GM19035 (cell line): Measurements from ENCODE around the gene PDILT.
"Not testable (repeated sequence)": the region's sequence is repeated elsewhere in the genome, so short reads cannot be mapped to it uniquely, and the experiment has no call there.

Experiments
- ATAC-seq: cut with Tn5 transposase; IDR thresholded peaks from one replicate; pipeline ENCODE4 v1.9.1; 2021; ENCODE audit not compliant: unreplicated experiment

Gene PDILT

DNA sequence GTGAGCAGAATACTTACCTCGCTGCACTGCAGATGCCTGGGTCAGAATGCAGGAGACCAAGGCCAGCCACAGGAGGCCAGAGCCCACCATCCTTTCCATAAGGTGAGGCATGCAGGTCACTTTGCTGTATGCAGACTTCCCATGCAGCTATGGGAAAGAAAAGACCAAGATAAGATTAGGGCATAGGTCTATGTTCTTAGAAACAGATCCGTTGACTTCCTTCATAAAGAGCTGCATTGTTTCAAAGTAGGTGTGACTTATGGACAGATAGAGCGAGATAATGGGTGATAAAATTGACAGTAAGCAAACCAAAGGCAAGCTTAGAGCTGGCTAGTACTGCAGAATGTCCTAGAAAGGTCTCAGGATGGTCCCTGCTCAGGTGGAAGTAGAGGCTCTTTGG lies 78.2 kb downstream of the PDILT start:
- no peak for ATAC-seq

- no peak for ATAC-seq
These were observed 79.5 kb downstream of the PDILT start for GRCh38 chr16:20325005-20325404.

DNA sequence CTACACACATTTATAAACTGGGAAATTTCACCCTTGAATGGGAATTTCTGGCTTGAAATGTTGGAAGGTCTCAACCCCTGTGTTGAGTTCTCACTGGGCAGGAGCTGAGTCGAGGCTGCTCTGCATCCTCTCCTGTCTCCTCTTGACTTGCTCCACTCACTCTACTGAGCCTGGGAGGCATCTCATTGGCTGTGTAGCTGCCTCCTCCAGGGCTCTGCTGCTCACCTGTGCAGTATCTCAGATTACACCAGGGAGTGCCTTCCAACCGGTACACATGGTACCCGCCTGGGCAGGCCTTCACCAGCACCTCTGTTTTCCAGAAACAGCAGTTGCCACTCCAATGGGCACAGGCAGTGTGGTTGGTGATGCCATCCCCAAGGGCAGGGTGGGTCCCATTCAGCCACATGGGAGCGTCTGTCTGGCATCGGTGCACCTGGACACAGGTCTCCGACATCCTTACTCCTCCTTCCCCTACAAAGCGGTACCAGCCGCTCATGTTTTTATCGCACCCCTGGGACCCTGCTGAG lies 80.9 kb downstream of the PDILT start:
- no peak for ATAC-seq

DNA sequence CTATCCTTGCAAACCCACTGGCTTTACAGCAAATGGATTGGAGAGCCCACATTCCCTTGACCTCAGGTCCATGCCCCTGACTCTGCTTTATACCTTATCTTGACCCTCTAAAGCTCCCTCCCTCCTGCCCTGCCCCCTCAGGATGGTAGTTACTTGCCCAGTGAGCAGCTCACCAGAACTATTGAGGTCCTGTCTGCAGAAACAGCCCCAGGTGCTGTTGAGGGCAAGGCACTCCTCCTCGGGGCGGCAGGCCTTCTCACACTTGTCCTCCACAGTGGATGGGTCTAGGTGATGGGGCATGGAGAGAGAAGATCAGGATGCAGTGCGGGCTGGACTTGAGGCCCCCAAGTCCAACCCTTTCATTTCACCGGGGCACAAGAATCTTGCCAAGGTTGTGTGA lies 81.8 kb downstream of the PDILT start:
- no peak for ATAC-seq

GRCh38 chr16:20321671-20322070 lies 82.9 kb downstream of the PDILT start:
- no peak for ATAC-seq

DNA sequence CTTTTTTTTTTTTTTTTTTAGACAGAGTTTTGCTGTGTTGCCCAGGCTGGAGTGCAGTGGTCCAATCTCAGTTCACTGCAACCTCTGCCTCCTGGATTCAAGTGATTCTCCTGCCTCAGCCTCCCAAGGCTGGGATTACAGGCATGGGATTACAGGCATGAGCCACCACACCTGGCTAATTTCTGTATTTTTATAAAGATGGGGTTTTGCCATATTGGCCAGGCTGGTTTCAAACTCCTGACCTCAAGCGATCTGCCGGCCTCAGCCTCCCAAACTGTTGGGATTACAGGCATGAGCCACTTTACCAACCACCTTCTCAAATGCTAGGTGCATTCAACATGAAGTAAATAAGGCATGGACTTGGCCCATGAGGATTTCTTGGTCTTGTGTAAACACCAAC lies 83.5 kb downstream of the PDILT start:
- not testable (repeated sequence) for ATAC-seq

DNA sequence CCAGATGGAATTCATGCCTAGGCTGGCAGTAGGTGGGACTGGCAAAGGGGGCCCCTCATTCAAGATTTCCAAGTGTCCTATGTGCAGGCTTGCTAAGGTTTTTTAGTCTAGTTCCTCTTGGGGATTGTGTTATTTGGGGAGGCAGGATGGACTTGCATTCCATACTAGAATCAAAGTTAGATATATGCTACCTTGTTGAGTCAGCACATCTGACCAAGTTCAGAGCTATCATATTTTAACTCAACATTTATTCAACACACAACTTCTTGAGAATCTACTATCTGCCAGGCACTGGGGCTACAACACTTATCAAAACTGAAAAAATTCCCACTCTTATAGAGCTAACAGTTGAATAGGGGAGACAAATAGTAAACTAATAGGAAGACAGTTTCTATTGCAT lies 83.9 kb downstream of the PDILT start:
- no peak for ATAC-seq

DNA sequence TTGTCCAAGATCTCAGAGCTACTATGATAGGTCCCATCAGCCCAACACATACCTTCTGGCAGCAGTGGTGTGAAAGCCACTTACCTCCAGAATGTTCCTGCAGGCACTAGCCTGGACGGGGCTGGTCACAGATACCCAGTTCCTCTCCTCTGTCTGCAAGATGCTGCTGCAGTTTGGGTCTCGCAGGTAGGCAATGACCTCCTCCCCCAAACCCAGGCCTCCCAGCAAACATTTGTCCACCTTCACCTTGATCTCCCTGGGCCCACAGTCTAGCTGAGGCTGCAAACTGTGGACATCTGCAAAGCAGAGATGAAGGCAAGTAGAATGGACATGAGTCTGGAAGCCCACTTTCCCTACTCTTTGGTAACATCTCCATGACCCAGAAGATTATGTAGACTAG lies 84.4 kb downstream of the PDILT start:
- ATAC-seq, result no peak

DNA sequence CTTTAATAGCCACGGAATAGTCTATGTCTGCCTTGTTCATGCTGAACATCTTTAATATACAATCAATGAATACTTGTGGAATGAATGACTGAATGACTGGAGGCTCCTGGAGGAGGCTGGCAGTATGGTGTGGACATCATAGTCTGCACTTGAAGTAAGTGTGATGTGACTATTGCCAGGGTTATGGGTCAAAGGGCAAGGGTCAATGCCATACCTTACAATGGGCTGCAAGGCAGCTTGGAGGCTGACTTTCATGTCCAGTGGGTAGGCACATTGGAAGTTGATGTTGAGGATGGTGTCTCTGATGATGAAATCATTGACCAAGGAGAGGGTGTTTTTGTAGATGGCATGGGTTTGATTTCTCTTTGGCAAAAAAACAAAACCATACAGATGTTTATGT lies 85.1 kb downstream of the PDILT start:
- ATAC-seq, result no peak

DNA sequence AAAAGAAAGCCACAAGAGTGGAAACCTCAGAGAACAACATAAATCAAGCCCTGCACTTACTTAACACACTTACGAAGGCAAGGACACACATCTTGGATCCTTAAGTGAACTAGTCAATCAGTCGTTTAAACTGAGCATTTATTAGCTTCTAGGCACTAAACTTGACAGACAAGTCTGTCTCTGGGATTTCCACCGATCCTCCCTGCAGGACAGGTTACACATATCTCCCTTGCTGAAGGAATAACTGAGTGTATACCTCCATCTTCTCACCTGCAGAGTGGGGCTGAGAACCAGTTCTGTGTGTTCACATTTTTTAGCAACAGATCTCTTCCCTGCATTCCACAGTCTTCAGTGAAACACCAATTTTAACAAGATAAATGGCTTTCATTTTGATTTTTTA lies 86.1 kb downstream of the PDILT start:
- no peak for ATAC-seq

DNA sequence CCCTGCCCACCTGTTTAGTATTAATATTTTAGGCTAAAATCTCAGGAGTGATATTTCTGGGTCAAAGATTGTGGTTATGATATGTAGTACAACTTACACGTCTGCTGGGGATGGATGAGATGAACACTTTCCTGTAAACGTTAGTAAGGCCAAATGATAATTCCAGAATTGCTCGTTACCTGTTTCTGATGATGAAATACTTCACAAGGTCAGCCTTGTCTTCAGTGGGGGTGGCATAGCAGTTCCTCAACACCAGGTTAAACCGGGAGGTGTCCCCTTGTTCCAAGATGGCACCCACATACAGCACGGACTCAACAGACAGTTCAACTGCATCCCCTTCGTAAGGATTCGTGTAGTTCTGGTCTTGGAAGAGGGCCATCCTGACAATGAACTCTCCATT lies 86.5 kb downstream of the PDILT start:
- no peak for ATAC-seq

GRCh38 chr16:20317117-20317516 lies 87.4 kb downstream of the PDILT start:
- ATAC-seq, result no peak

- no peak for ATAC-seq
These were observed 87.8 kb downstream of the PDILT start for GRCh38 chr16:20316715-20317114.

GRCh38 chr16:20315764-20316163 lies 88.8 kb downstream of the PDILT start:
- no peak for ATAC-seq

DNA sequence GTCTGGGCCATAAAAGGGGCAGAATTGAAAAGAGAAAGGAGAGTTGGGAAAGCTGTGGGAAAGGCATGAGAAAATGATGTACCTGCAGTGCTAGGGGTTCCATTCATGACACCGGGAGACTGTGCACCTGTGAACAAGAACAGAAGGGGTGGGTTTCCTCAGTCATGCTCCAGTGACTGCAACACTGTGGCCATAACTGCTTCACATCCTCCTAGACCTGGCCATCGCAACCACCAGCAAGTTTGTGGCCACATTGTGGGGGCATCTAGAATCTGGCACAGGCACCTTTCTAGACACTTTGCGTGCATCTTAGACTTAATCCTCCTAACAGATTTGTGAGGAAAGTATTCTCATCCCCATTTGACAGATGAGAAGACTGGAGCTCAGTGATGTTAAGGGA lies 90.0 kb downstream of the PDILT start:
- ATAC-seq, result no peak

- no peak for ATAC-seq
These were observed 90.8 kb downstream of the PDILT start for GRCh38 chr16:20313741-20314140.

- ATAC-seq, result not testable (repeated sequence)
These were observed 91.9 kb downstream of the PDILT start for GRCh38 chr16:20312536-20313095.

GRCh38 chr16:20311548-20311947 lies 93.0 kb downstream of the PDILT start:
- no peak for ATAC-seq

DNA sequence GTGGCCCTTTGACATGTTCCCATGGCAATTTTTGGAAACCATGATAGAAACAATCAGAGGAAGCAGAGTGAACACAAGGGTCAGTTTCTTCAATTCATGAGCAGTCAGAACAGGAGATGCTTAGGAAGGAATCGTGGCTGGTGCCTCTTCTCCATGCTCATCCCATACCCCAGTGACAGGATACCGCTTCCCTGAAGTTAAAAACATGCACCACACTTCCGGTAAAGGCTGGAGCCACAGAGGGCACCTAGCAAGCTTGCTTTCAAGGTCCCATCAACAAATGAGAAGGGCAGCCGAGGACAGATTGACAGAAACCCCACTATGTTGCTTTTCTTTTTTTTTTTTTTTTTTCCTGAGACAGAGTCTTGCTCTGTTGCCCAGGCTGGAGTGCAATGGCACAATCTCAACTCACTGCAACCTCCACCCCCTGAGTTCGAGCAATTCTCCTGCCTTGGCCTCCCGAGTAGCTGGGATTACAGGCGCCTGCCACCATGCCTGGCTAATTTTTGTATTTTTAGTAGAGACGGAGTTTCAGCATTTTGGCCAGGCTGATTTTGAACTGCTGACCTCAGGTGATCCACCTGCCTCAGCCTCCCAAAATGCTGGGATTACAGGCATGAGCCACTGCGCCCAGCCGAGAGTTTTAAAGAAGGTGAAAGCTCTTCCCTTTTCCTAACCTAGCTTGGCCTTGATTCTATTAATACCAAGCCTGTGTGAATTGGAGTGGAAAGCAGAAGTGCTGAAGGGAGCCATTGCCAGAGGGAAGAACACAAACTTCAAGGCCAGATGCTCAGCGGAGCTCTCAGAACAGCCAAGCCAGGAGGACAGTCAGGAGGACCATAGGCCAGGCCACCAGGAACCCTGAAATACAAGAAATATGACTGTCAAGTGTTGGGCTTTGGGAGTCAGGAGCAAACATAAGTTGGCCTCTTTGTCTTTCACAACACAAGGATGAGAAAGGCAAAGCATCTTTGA lies 93.8 kb downstream of the PDILT start:
- no peak for ATAC-seq

DNA sequence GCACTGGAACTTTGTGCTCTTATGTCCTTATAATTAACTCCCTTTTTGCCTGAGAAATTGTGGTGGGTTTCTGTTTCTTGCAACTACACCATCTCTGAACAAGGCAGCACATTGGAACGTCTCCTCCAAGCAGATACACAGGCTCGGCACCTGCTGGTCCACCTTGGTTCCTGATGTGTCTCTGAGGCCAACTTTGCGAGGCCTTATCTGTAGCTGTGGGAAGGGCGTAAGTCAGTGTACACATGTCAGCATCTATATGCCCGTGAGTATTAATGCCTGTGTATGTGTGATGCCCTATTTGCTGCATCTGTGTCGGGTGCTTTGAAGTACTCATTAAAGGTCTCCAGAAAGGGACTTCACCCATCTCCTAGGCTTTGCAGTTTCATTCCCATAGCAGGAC lies 94.8 kb downstream of the PDILT start:
- ATAC-seq, result no peak
